ENCODE results near the gene LRP8.

DNA sequence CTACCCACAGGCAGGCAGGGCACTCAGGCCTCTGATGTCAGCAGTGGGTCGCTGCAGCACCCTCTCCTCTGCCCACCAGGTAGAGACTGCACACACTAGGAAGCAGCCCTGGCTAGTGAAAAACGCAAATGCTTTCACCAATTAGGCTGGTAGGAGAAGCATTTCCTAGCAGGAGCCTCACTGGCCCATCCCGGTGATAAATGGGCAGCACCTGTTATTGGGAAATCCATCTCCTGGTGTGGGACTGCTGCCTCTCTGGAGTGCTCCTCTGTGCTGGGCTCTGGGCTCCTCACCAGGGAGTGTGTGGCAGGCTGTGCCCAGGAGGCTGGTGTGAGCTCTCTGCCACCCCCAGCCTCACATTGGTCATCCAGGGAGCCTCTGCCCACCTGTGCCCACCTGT lies 28.6 kb downstream of the LRP8 start:
- TF ChIP-seq POLR2A (IDR thresholded peaks at IDR 0.05; ENCODE audit: low read length) (no peak), GATA1 (IDR thresholded peaks at IDR 0.05; ENCODE audit: low read depth, low read length) (no peak)
